AG04449 (cell line): ENCODE measurements around the gene SPPL2C.

Experiments
- CTCF ChIA-PET: fragments of 350-600 bp; formaldehyde crosslinking; extraction: SDS; loops from one replicate; lab custom pipeline; 2021; ENCODE audit warnings: antibody characterized with exemption; lab: Yijun Ruan, JAX
- POLR2A ChIA-PET: fragments of 400-600, 350-600 bp; formaldehyde crosslinking; extraction: SDS; loops from one replicate; lab custom pipeline; 2020; ENCODE audit warnings: antibody characterized with exemption, inconsistent platforms; lab: Yijun Ruan, JAX
- DNase-seq: peaks from one replicate; pipeline ENCODE4 v3.0.0-alpha.2; 2010; ENCODE audit warnings: low read depth, low spot score
- H3K4me3 ChIP-seq: 2 replicates; pipeline ENCODE4 v1.5.1; 2011; ENCODE audit warnings: low read depth, mild to moderate bottlenecking, control low read depth, low read length
- TF ChIP-seq, protein P1 (sequence below): IDR thresholded peaks from one replicate; pipeline ENCODE4 v1.5.1; 2011; ENCODE audit warnings: mild to moderate bottlenecking, moderate library complexity, low read length, control low read depth, inconsistent platforms; ENCODE audit not compliant: insufficient read depth; ENCODE audit errors: missing control alignments

The SPPL2C gene

GRCh38 chr17:45851873-45852272, 7.2 kb downstream of the SPPL2C start:
- DNase-seq: no peak
- TF ChIP-seq, protein P1, sequence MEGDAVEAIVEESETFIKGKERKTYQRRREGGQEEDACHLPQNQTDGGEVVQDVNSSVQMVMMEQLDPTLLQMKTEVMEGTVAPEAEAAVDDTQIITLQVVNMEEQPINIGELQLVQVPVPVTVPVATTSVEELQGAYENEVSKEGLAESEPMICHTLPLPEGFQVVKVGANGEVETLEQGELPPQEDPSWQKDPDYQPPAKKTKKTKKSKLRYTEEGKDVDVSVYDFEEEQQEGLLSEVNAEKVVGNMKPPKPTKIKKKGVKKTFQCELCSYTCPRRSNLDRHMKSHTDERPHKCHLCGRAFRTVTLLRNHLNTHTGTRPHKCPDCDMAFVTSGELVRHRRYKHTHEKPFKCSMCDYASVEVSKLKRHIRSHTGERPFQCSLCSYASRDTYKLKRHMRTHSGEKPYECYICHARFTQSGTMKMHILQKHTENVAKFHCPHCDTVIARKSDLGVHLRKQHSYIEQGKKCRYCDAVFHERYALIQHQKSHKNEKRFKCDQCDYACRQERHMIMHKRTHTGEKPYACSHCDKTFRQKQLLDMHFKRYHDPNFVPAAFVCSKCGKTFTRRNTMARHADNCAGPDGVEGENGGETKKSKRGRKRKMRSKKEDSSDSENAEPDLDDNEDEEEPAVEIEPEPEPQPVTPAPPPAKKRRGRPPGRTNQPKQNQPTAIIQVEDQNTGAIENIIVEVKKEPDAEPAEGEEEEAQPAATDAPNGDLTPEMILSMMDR: no peak
- POLR2A ChIA-PET: no interaction called here
- CTCF ChIA-PET: interaction anchor here (0.6 to 5.2 kb wide), 28 partner anchors 8 to 716 kb away, joined by 3 to 43 read pairs (median 4); partner anchors contain the start of gene ACBD4
- no peak overlapping the region for H3K4me3 ChIP-seq

GRCh38 chr17:45852535-45853297, 8.0 kb downstream of the SPPL2C start:
- TF ChIP-seq, protein P1: peak; percentile 79
- no peak overlapping the region for H3K4me3 ChIP-seq
- POLR2A ChIA-PET: no interaction called here
- no peak for DNase-seq
- CTCF ChIA-PET: interaction anchor here (0.6 to 5.2 kb wide), 23 partner anchors 9 to 717 kb away, joined by 3 to 43 read pairs (median 5); partner anchors contain the start of gene ACBD4

DNA sequence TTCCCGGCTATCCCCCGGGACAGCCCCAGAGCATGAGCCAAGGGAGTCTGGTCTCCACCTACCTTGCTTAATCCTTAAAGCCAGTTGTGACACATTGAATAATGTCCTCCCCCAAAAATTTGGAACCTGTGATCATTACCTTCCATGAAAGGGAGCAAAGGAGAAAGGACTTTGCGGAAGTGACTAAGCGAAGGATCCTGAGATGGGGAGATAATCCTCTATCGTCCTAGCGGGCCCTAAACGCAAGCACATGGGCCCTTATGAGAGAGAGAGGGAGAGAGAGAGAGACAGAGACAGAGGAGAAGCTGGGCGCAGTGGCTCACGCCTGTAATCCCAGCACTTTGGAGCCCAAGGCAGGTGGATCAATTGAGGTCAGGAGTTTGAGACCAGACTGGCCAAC, 9.5 kb downstream of the SPPL2C start:
- DNase-seq: no peak
- no peak overlapping the region for H3K4me3 ChIP-seq
- TF ChIP-seq, protein P1: no peak
- ChIA-PET POLR2A (no interaction called here), CTCF (interaction anchor here (0.7 to 1.6 kb wide), 2 partner anchors 9 to 22 kb away, joined by 3 to 7 read pairs; no protein-coding TSS in a partner anchor)

GRCh38 chr17:45855691-45856336, 11.1 kb downstream of the SPPL2C start:
- POLR2A ChIA-PET: no interaction called here
- CTCF ChIA-PET: interaction anchor here (1.6 kb wide), 1 partner anchor 24 kb away, joined by 7 read pairs; no protein-coding TSS in a partner anchor
- H3K4me3 ChIP-seq: no peak overlapping the region
- TF ChIP-seq, protein P1: no peak
- DNase-seq: no peak

DNA sequence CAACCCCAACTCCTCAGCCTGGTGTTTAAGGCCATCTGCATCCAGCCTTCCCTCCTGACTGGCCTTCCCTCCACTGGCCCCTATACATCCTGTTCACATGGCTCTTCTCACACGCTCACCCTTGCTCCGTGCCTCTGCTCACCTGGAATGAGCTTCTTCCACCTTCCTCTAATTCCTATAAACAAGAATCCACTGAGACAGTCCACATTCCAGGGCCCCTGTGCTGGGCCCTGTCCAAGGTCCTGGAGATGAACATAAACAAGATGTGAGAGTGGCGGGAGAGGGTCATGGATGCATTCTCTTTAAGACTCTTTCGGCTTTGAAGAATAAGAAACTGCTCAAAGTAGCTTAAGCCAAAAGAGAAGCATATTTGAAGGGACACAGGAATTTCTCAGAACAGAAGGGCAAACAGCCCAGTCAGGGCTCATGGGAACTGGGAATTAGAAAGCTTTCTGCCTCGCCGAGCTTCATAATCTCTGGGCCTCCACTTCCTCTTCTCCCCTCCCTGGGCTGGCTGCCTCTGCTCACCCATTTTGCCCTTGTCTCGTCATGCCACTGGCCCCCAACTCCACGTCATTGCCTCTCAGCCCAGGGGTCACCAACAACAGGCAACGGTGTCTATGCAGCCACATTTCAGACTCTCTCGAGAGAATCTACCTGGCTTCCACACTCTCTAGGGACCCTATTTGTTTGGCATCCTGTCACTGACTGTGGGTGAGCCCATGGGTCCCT, 13.5 kb downstream of the SPPL2C start:
- H3K4me3 ChIP-seq: no peak overlapping the region
- ChIA-PET CTCF (no interaction called here), POLR2A (no interaction called here)
- DNase-seq: no peak
- TF ChIP-seq, protein P1: no peak
